Esophagus muscularis mucosa (tissue), 4 donors: ENCODE data around the gene UFD1. TPM values are rescaled to one million over a fixed set of nuclear protein-coding genes. Genes with fewer than 3 reads are reported as not detected.

Experiments used
- DNase-seq: peaks from one replicate; pipeline ENCODE4 v3.0.0-alpha.2; 2017; ENCODE audit errors: extremely low spot score
- H3K27ac ChIP-seq, 4 donors: fragments of 200-600 bp; sonication (generic); replicated peaks in 1 of 4; 1 replicate in 3 of 4; 2 replicates in 1 of 4; pipeline ENCODE4 v1.5.1; 2016 to 2019; ENCODE audit warnings: mild to moderate bottlenecking in 1 of 4
- H3K27me3 ChIP-seq, 4 donors: fragments of 200-600 bp; sonication (generic); one replicate each; pipeline versions ENCODE4 v1.5.1 to v1.6.0; 2016 to 2019
- H3K36me3 ChIP-seq, 4 donors: fragments of 200-600 bp; sonication (generic); one replicate each; pipeline ENCODE4 v1.5.1; 2016 to 2019
- H3K4me1 ChIP-seq, 4 donors: fragments of 200-600 bp; sonication (generic); one replicate each; pipeline ENCODE4 v1.5.1; 2016 to 2019
- H3K4me3 ChIP-seq, 4 donors: fragments of 200-600 bp; sonication (generic); 1 replicate in 2 of 4; 2 replicates in 2 of 4; pipeline ENCODE4 v1.5.1; 2016 to 2019; ENCODE audit warnings: mild to moderate bottlenecking in 4 of 4, moderate library complexity in 1 of 4
- H3K9me3 ChIP-seq, 4 donors: fragments of 200-600 bp; sonication (generic); 1 replicate in 3 of 4; 2 replicates in 1 of 4; pipeline ENCODE4 v1.5.1; 2016 to 2019
- EP300 ChIP-seq: sonication (generic); formaldehyde crosslinking; IDR thresholded peaks from one replicate; pipeline ENCODE4 v1.6.1; 2017; ENCODE audit warnings: antibody characterized with exemption
- POLR2A ChIP-seq: fragments of 450-650 bp; IDR thresholded peaks from one replicate; pipeline ENCODE4 v1.6.1; 2017; ENCODE audit warnings: antibody characterized with exemption, moderate library complexity, mild to moderate bottlenecking, low read depth
- POLR2AphosphoS5 ChIP-seq, 2 donors: sonication (generic); formaldehyde crosslinking; IDR thresholded peaks; one replicate each; pipeline ENCODE4 v1.6.1; 2017; ENCODE audit warnings: antibody characterized with exemption in 2 of 2
- WGBS: methylation state at CpG from one replicate; pipeline ENCODE4 v1.1.5; 2018; 5-methylcytosine and 5-hydroxymethylcytosine counted together
- intact Hi-C: fragments of 100-400 bp; cut with DNase I; formaldehyde crosslinking; loops from one replicate; pipeline ENCODE4 v1.15.1; 2023
- total RNA-seq, 4 donors: library from RNA; depleted of rRNA; stranded (reverse); fragments of >200 nt; gene quantifications; one replicate each; pipeline versions ENCODE4 v1.1.0 to v1.2.1, GENCODE V29; 2016
- TF ChIP-seq, protein P1 (sequence below), 3 experiments: fragments of 200-600 bp in 2 of 3; fragments of 450-650 bp in 1 of 3; sonication (generic) in 2 of 3; IDR thresholded peaks; one replicate each; pipeline ENCODE4 v1.5.1; 2017 to 2019; ENCODE audit warnings: antibody characterized with exemption in 3 of 3, mild to moderate bottlenecking in 2 of 3, moderate library complexity in 1 of 3

UFD1 gene
- total RNA-seq, 4 donors from 2014 or later: 54.8 to 65.2 (median 57.1) TPM

- H3K27ac ChIP-seq: peak overlapping the region; percentile 65 to 99 (median 94)
- DNase-seq: no peak
- intact Hi-C loops: loop anchor here (5.0 kb wide), 2 partner anchors 41 to 254 kb away; partner anchors contain the start of gene SLC25A1
Observed at GRCh38 chr22:19430890-19431541, 48.0 kb downstream of the UFD1 start.

GRCh38 chr22:19429950-19430889 lies 48.8 kb downstream of the UFD1 start:
- H3K27me3 ChIP-seq: no peaks in the 10 kb centered on the region
- no peak for DNase-seq
- peaks cover 3 to 13% (median 6%) of the 10 kb centered on the region in 4 donors for H3K36me3 ChIP-seq
- H3K27ac ChIP-seq: peak overlapping the region in 3 of 4 donors; percentile 65 to 96 (median 92)
- peak overlapping the region; percentile 82 to 98 (median 92) for H3K4me3 ChIP-seq
- 15% methylated on average over 12 of the region's 12 CpGs for WGBS
- no peaks in the 10 kb centered on the region for H3K9me3 ChIP-seq
- TF ChIP-seq POLR2A: no peak
- no peak for TF ChIP-seq POLR2AphosphoS5 (IDR thresholded peaks at IDR 0.05)
- TF ChIP-seq EP300: no peak
- TF ChIP-seq, protein P1, sequence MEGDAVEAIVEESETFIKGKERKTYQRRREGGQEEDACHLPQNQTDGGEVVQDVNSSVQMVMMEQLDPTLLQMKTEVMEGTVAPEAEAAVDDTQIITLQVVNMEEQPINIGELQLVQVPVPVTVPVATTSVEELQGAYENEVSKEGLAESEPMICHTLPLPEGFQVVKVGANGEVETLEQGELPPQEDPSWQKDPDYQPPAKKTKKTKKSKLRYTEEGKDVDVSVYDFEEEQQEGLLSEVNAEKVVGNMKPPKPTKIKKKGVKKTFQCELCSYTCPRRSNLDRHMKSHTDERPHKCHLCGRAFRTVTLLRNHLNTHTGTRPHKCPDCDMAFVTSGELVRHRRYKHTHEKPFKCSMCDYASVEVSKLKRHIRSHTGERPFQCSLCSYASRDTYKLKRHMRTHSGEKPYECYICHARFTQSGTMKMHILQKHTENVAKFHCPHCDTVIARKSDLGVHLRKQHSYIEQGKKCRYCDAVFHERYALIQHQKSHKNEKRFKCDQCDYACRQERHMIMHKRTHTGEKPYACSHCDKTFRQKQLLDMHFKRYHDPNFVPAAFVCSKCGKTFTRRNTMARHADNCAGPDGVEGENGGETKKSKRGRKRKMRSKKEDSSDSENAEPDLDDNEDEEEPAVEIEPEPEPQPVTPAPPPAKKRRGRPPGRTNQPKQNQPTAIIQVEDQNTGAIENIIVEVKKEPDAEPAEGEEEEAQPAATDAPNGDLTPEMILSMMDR (IDR thresholded peaks at IDR 0.05): no peak
- intact Hi-C loops: loop anchor here (5.0 kb wide), 2 partner anchors 42 to 253 kb away; partner anchors contain the start of gene SLC25A1
- peaks cover 30 to 46% (median 42%) of the 10 kb centered on the region in 4 donors for H3K4me1 ChIP-seq

More at GRCh38 chr22:19430890-19431541, 48.0 kb downstream of the UFD1 start:
- 0% methylated on average over 6 of the region's 53 CpGs for WGBS
- peaks cover 10 to 19% (median 14%) of the 10 kb centered on the region in 4 donors for H3K36me3 ChIP-seq
- TF ChIP-seq POLR2A (no peak), POLR2AphosphoS5 (IDR thresholded peaks at IDR 0.05) (no peak), EP300 (no peak)
- TF ChIP-seq, protein P1 (IDR thresholded peaks at IDR 0.05): no peak
- no peaks in the 10 kb centered on the region for H3K9me3 ChIP-seq
- peaks cover 30 to 45% (median 41%) of the 10 kb centered on the region in 4 donors for H3K4me1 ChIP-seq
- H3K4me3 ChIP-seq: peak overlapping the region; percentile 82 to 98 (median 92)
- no peaks in the 10 kb centered on the region for H3K27me3 ChIP-seq

DNA sequence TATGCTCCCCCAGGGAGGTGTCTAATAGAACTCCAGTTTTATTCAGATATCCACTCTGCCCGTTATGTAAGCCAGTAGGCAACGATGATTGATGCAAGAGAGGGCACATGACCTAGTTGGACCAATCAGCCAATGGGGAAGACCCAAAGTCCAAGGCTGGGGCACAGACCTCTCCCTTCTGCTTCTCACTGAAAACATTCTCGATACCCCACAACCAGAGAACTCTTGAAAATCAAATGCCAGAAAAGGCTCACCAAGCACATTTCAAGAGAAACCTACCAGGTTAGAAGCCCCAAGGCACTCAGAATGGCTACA lies 54.9 kb downstream of the UFD1 start:
- 92% methylated on average over 3 of the region's 3 CpGs for WGBS
- H3K27me3 ChIP-seq: no peaks in the 10 kb centered on the region
- peaks cover 0 to 7% (median 0%) of the 10 kb centered on the region in 4 donors for H3K36me3 ChIP-seq
- H3K4me3 ChIP-seq: no peak overlapping the region
- no peaks in the 10 kb centered on the region for H3K9me3 ChIP-seq
- no peak overlapping the region for H3K27ac ChIP-seq
- intact Hi-C loops: no loop called here
- DNase-seq: no peak
- peaks cover 7 to 45% (median 24%) of the 10 kb centered on the region in 4 donors for H3K4me1 ChIP-seq
- TF ChIP-seq POLR2A: no peak
- TF ChIP-seq, protein P1 (IDR thresholded peaks at IDR 0.05): no peak

DNA sequence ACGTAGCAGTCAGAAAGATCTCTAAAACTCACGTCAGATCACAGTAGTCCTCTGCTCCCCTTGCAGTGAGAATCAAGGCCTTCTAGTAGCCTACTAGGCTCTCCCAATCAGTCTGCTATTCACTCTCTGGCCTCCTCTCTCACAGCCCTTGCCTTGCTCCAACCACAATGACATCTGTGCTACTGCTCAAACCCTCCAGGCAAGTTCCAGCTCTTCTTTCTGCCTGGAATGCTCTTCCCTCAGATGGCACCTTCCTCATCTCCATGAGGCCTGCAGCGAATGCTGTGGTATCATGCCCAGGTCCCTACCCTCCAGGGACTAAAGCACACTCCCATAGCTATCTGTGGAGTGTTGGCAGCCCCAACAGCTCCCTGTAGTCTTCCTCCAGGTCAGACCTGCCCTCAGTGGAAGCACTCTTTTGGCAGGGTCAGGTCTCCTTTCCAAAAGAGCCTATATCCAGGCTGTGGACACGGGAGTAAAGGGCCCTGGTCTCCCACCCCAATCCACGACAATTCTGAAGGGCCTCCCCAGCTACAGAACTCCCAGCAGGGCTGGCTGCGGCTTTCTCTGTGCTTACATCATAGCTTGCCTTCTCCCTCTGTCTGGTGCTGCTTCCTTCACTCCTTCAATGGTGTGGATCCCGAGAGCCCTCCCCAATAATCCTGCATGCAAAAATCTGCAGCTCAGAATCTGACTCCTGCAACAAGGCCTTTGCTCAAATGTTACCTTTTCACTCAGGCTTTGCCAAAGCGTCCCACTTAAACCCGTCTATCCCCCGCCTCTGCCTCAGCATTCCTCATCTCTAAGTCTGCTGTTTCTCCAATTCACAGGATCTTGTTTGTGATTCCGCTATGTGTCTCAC lies 56.3 kb downstream of the UFD1 start:
- H3K4me1 ChIP-seq: peaks cover 6 to 34% (median 20%) of the 10 kb centered on the region in 4 donors
- intact Hi-C loops: no loop called here
- TF ChIP-seq POLR2AphosphoS5 (IDR thresholded peaks at IDR 0.05) (no peak), POLR2A (no peak), EP300 (no peak)
- no peak overlapping the region for H3K27ac ChIP-seq
- H3K36me3 ChIP-seq: peaks cover 0 to 7% (median 0%) of the 10 kb centered on the region in 4 donors
- 87% methylated on average over 11 of the region's 11 CpGs for WGBS
- no peaks in the 10 kb centered on the region for H3K27me3 ChIP-seq
- DNase-seq: no peak
- H3K9me3 ChIP-seq: no peaks in the 10 kb centered on the region
- H3K4me3 ChIP-seq: no peak overlapping the region
